HUES48 (cell line): Measurements from ENCODE around the gene TIA1.
A peak's percentile ranks its signal among the peaks of the same experiment; 100 is the strongest.
"Not testable (repeated sequence)": the region's sequence is repeated elsewhere in the genome, so short reads cannot be mapped to it uniquely, and the experiment has no call there.

Source experiments
- H3K27ac ChIP-seq: one replicate; pipeline ENCODE4 v1.7.0; 2013; ENCODE audit warnings: low read depth, low read length, inconsistent platforms
- H3K27me3 ChIP-seq: 2 replicates; pipeline ENCODE4 v1.6.1; 2013; ENCODE audit warnings: mild to moderate bottlenecking, low read length; ENCODE audit not compliant: control insufficient read depth, insufficient read depth
- H3K36me3 ChIP-seq: 2 replicates; pipeline ENCODE4 v1.6.1; 2013; ENCODE audit warnings: low read length; ENCODE audit not compliant: control insufficient read depth, insufficient read depth
- H3K4me1 ChIP-seq: 2 replicates; pipeline ENCODE4 v1.6.1; 2013; ENCODE audit warnings: mild to moderate bottlenecking, low read length; ENCODE audit not compliant: control insufficient read depth, insufficient read depth
- H3K4me3 ChIP-seq: 2 replicates; pipeline ENCODE4 v1.5.1; 2013; ENCODE audit warnings: mild to moderate bottlenecking, low read depth, low read length
- H3K9ac ChIP-seq: 2 replicates; pipeline ENCODE4 v1.6.1; 2013; ENCODE audit warnings: mild to moderate bottlenecking, low read depth, low read length, moderate library complexity
- H3K9me3 ChIP-seq: 2 replicates; pipeline ENCODE4 v1.6.1; 2013; ENCODE audit warnings: low read length; ENCODE audit not compliant: control insufficient read depth, insufficient read depth

The TIA1 gene, protein sequence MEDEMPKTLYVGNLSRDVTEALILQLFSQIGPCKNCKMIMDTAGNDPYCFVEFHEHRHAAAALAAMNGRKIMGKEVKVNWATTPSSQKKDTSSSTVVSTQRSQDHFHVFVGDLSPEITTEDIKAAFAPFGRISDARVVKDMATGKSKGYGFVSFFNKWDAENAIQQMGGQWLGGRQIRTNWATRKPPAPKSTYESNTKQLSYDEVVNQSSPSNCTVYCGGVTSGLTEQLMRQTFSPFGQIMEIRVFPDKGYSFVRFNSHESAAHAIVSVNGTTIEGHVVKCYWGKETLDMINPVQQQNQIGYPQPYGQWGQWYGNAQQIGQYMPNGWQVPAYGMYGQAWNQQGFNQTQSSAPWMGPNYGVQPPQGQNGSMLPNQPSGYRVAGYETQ

DNA sequence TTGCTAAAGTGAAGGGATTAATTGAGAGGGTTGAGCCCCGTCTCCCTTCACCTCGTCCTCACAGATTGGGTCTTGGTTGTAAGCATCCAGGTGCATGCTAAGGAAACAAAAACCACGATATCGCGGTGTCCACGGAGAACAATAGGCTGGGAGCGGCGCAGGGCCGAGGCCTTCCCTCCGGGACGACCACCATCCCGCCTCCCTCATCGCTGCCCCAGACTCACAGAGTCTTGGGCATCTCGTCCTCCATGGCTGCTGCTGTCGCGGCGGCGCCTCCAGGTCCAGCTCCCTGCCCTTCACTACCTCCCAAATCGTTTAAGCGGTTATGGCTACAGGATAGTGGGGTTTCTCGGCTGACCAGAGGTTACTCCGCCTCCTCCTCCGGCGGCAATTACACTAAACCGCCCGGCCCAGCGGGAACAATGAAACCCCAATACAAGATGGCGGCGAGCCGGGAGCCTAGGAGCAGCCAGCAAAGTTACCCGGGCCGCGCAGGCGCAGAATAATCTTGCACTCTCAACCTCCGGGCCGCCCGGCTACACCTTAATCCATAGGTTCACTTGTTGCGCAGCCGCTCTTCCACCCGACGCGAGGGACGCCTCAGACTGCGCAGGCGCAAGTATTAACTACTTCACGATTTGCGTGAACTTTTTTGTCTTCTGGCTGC is at the start of gene TIA1:
TSS of gene TIA1 (minus strand) at position 448 of the 667 bp plus-strand sequence. CDS start at position 250, 198 bp downstream.
- Histone ChIP-seq H3K9ac (peak within 1 kb of the TSS; percentile 100), H3K27me3 (no peaks in the 10 kb centered on the region), H3K4me3 (peak within 1 kb of the TSS; percentile 100), H3K4me1 (peaks cover 18% of the 10 kb centered on the region), H3K9me3 (no peaks in the 10 kb centered on the region), H3K36me3 (peaks cover 10% of the 10 kb centered on the region; the same call in 1 of the 2 replicates), H3K27ac (peak within 1 kb of the TSS; percentile 99)

DNA sequence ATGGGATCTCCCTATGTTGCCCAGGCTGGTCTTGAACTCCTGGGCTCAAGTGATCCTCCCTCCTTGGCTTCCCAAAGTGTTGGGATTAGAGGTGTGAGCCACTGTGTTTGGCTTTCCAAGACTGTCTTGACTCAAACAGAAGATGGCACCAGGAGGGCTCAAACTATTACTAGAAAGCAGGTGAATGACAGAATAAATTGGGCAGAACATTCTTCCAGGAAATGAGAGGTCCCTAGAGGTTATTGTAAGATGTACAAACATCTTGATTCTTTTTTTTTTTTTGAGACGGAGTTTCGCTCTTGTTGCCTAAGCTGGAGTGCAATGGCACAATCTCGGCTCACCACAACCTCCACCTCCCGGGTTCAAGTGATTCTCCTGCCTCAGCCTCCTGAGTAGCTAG is 49.4 kb upstream of the TIA1 start:
- H3K4me3 ChIP-seq, H3K4me1 ChIP-seq, H3K9me3 ChIP-seq, H3K27me3 ChIP-seq, H3K9ac ChIP-seq, H3K27ac ChIP-seq: not testable (repeated sequence)
- peaks cover 46% of the 10 kb centered on the region for H3K36me3 ChIP-seq

DNA sequence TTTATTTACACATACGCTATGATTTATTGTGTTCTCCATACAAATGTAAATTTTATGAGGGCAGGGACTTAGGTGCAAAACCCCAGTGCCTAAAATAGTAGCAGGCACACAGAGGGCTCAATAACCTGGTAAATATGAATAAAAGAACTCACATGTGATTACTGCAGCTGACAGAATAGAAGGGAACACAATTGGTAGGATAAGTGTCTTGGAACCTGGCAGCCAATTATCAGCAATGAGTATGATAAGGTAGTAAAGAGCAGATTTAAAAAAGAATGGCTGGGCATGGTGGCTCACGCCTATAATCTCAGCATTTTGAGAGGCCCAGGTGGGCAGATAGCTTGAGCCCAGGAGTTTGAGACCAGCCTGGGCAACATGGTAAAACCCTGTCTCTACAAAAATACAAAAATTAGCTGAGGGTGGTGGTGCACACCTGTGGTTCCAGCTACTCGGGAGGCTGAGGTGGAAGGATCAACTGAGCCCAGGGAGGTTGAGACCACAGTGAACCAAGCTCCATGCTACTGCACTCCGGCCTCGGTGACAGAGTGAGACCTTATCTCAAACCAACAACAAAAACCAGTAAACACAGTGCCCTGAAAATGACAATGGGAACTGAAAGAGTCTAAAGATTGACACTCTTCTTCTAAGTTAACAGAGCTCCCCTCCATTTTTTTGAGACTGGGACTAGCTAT is 35.2 kb upstream of the TIA1 start:
- Histone ChIP-seq H3K27ac (no peak overlapping the region), H3K36me3 (peaks cover 86% of the 10 kb centered on the region), H3K4me3 (no peak overlapping the region), H3K4me1 (no peaks in the 10 kb centered on the region), H3K9ac (no peak overlapping the region), H3K9me3 (no peaks in the 10 kb centered on the region), H3K27me3 (no peaks in the 10 kb centered on the region)

DNA sequence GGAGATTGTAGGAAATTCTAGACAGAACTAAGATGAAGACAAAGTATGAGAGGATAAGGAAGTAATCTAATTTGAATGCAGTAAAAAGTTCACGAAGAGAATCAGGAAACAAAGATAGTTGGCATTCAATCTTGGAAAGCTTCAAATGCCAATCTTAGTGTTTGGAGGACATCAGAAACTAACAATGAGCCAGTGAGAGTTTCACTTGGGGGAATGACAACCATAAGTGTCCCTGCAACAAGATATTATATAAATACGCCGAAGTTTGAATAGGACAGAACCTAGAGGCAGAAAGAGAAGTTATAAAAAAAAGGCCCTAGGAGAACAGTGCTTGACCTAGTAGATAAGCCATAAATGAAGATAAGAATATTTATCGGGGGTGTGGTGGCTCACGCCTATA is 34.0 kb upstream of the TIA1 start:
- no peak overlapping the region for H3K27ac ChIP-seq
- peaks cover 81% of the 10 kb centered on the region for H3K36me3 ChIP-seq
- H3K4me3 ChIP-seq = no peak overlapping the region
- H3K27me3 ChIP-seq = no peaks in the 10 kb centered on the region
- H3K9ac ChIP-seq = no peak overlapping the region
- no peaks in the 10 kb centered on the region for H3K9me3 ChIP-seq
- no peaks in the 10 kb centered on the region for H3K4me1 ChIP-seq

DNA sequence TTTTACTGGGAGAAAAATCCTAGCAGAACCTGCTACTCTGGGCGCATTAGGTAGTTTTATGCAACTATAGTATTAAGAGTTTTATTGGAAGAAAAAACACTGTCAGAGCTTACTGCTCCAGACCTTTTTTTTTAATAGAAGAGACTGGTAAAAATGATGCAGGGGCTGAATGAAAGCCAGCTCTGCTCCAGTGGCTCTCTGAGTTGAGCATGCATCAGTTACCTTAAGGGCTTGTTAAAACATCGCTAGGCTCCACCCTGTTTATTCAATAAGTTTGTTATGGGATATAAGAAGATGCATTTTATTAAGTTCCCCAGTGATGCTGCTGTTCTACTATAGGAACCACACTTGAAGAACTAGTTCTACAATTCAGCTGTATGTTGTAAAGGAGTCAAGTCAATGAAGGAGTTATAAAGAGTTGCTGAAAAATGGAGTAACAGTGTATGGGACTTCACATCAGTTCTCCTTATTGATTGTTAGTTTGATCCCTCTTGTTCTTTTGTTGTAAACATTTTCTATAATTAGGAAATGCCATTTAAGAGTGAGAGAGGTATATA is 31.9 kb upstream of the TIA1 start:
- Histone ChIP-seq H3K4me3 (no peak overlapping the region), H3K4me1 (no peaks in the 10 kb centered on the region), H3K9me3 (no peaks in the 10 kb centered on the region), H3K27ac (no peak overlapping the region), H3K9ac (no peak overlapping the region), H3K36me3 (peaks cover 76% of the 10 kb centered on the region), H3K27me3 (no peaks in the 10 kb centered on the region)

DNA sequence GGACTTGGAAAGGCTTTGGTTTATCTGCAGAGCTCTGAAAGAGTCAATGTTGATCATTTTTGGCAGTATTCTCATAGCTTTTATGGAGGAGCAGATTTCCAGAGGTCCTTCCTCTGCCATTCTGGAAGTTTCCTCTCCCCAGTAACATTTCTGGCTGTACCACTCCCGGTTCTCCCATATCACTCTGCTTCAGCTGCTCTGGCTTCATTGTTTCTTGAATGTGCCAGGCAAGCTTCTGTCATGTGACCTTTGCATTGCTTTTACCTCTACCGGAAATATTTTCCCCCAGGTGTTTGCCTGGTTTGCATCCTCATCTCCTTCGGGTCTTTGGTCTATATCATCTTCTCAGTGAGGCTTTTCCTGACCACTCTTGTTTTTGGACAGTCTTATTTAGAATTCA is 21.9 kb upstream of the TIA1 start:
- H3K27me3 ChIP-seq = no peaks in the 10 kb centered on the region
- H3K9me3 ChIP-seq = no peaks in the 10 kb centered on the region
- H3K4me3 ChIP-seq = no peak overlapping the region
- no peaks in the 10 kb centered on the region for H3K4me1 ChIP-seq
- H3K36me3 ChIP-seq = peaks cover 22% of the 10 kb centered on the region
- no peak overlapping the region for H3K9ac ChIP-seq
- no peak overlapping the region for H3K27ac ChIP-seq

DNA sequence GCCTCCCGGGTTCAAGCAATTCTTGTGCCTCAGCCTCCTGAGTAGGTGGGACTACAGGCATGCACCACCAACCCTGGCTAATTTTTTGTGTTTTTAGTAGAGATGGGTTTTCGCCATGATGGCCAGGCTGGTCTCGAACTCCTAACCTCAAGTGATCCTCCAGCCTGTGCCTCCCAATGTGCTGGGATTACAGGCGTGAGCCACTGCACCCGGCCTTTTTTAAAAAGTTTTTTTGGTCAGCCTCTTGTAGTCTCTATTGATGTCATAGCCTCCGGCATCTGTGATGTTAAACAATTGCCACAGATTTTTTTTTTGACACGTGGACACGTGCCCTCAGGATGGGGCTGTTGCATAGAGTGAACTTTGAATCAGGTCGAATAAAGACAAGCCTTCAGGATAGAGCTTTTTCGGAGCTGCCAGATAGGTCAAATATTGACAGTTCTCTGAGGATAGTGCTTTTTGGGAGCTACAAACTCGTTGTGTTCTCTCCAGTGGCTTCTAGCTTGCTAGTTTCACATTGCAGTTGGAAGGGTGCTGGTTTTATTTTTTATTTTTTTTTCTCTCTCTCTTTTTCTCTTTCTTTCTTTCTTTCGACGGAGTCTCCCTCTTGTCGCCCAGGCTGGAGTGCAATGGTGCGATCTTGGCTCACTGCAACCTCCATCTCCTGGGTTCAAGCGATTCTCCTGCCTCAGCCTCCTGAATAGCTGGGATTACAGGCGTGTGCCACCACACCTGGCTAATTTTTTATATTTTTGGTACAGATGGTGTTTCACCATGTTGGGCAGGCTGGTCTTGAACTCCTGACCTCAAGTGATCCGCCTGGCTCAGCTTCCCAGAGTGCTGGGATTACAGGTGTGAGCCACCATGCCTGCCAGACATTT is 21.2 kb upstream of the TIA1 start:
- not testable (repeated sequence) for H3K4me1 ChIP-seq, H3K4me3 ChIP-seq, H3K27me3 ChIP-seq, H3K9ac ChIP-seq, H3K9me3 ChIP-seq, H3K27ac ChIP-seq
- H3K36me3 ChIP-seq = peaks cover 22% of the 10 kb centered on the region

DNA sequence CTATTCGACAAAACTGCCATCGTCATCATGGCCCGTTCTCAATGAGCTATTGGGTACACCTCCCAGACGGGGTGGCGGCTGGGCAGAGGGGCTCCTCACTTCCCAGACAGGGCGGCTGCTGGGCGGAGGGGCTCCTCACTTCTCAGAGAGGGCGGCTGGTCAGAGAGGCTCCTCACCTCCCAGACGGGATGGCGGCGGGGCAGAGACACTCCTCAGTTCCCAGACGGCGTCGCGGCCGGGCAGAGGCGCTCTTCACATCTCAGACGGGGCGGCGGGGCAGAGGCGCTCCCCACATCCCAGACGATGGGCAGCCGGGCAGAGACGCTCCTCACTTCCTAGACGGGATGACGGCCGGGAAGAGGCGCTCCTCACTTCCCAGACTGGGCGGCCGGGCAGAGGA is 18.5 kb upstream of the TIA1 start:
- H3K27ac ChIP-seq, H3K9me3 ChIP-seq, H3K27me3 ChIP-seq, H3K9ac ChIP-seq, H3K4me1 ChIP-seq, H3K4me3 ChIP-seq: not testable (repeated sequence)
- H3K36me3 ChIP-seq = peaks cover 33% of the 10 kb centered on the region

DNA sequence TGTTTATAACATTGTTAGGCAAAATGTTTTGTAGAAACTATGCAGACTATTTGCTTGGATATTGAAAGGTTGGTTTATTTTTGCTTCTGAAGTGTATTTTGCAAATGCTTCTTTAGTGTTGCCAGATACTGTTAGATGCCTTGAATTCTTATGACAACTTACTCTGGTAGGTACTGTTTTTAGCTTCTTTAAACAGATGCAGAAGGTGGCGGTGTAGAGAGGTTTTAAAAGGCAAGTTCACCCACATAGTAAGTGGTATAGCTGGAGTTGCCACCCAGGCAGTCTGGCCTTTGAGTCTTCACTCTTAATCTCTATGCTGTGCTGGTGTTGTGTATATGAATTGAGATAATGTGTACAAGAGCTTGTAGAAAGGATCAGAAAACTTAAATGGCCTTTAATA is 13.1 kb upstream of the TIA1 start:
- Histone ChIP-seq H3K27ac (no peak overlapping the region), H3K9me3 (no peaks in the 10 kb centered on the region), H3K36me3 (peaks cover 53% of the 10 kb centered on the region), H3K9ac (no peak overlapping the region), H3K27me3 (no peaks in the 10 kb centered on the region), H3K4me3 (no peak overlapping the region), H3K4me1 (peaks cover 7% of the 10 kb centered on the region; the same call in 1 of the 2 replicates)

DNA sequence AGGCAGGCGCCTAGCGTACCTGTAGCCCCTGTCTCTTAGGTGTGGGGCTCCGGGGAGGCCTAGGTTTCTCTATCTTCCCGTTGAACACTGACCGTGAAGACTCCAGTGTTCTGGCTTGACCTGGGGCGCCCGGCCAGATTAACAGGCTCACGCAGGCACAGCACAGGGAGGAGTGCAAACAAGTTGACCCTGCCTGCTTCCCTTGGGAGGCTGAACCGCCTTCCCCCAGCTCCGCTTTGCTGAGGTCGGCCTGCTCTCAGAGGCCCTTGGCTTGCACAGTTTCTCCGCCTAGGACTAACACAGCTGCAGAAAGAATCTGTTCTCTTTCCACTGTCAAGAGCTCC is 10.1 kb upstream of the TIA1 start:
- Histone ChIP-seq H3K36me3 (peaks cover 34% of the 10 kb centered on the region), H3K4me1 (peaks cover 7% of the 10 kb centered on the region; the same call in 1 of the 2 replicates), H3K9ac (no peak overlapping the region), H3K4me3 (peak overlapping the region; percentile 96), H3K9me3 (no peaks in the 10 kb centered on the region), H3K27me3 (no peaks in the 10 kb centered on the region), H3K27ac (peak overlapping the region; percentile 72)
